ENCODE data around the gene TIGIT. TPM values are rescaled to one million over a fixed set of nuclear protein-coding genes. Genes with fewer than 3 reads are reported as not detected.

The TIGIT gene
- total RNA-seq, 2 experiments from 2014 or later = 5.7 to 7.0 TPM

Other genes starting within 250 kb of the TIGIT start
- 1 to 10 TPM; 2.9 to 3.2 TPM for gene CCDC191, start 237.5 kb upstream of the TIGIT start, total RNA-seq
- 10 to 100 TPM; 28.7 to 38.3 TPM for gene QTRT2, start 237.3 kb upstream of the TIGIT start, total RNA-seq
- not detected for gene DRD3, start 115.0 kb upstream of the TIGIT start, total RNA-seq
- under 1 TPM; 0.10 TPM for gene ZNF80, start 56.5 kb upstream of the TIGIT start, total RNA-seq